Measurements from ENCODE around the gene PPDPF. TPM values are rescaled to one million over a fixed set of nuclear protein-coding genes. Genes with fewer than 3 reads are reported as not detected.

The PPDPF gene
- total RNA-seq, 1 donor from 2014 or later, result 4.1 TPM

GRCh38 chr20:63488315-63489251 lies 32.0 kb upstream of the PPDPF start:
- Histone ChIP-seq H3F3A (ENCODE audit: low read depth) (no peaks in the 10 kb centered on the region), H3K27ac (no peak overlapping the region), H2AFZ (replicated peaks) (no peak overlapping the region), H3K4me3 (peak overlapping the region; percentile 50), H3K79me2 (ENCODE audit: low read depth) (no peaks in the 10 kb centered on the region), H3K36me3 (no peaks in the 10 kb centered on the region), H3K27me3 (peaks cover 68% of the 10 kb centered on the region), H3K9me3 (ENCODE audit: low read depth) (no peaks in the 10 kb centered on the region), H3K4me2 (peak overlapping the region; percentile 88), H3K9ac (no peak overlapping the region), H3K4me1 (peaks cover 7% of the 10 kb centered on the region), H4K20me1 (ENCODE audit: low read depth) (peaks cover 18% of the 10 kb centered on the region)
- H3K36me3 Mint-ChIP-seq, result peaks cover 3% of the 10 kb centered on the region
- no peak overlapping the region for H3K4me3 Mint-ChIP-seq
- peak; percentile 70 for DNase-seq (ENCODE audit: low spot score)
- peak; percentile 47 for TF ChIP-seq EZH2phosphoT487 (IDR thresholded peaks at IDR 0.05)
- peak; percentile 11 for TF ChIP-seq CTCF (IDR thresholded peaks at IDR 0.05)
- TF ChIP-seq EZH2 (IDR thresholded peaks at IDR 0.05), result peak; percentile 70
- H3K27me3 Mint-ChIP-seq (ENCODE audit: insufficient read depth, low read depth), result peaks cover 24% of the 10 kb centered on the region
- peaks cover 10% of the 10 kb centered on the region for H3K9me3 Mint-ChIP-seq
- peaks cover 6% of the 10 kb centered on the region for H3K4me1 Mint-ChIP-seq
- no peak overlapping the region for H3K27ac Mint-ChIP-seq

DNA sequence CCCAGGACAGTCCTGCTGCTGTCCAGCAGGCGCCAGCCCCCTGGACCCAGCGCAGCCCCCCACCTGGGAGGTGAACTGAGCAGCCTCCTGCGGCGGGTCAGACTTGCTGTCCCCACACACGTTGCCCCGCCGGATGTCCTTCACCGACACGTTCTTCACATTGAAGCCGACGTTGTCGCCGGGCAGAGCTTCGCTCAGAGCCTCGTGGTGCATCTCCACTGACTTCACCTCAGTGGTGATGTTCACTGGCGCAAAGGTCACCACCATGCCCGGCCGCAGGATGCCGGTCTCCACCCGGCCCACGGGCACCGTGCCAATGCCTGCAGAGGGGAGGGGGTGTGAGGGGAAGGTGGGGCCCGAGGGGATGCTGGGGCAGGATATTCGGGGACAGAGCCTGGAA lies 30.1 kb upstream of the PPDPF start:
- H3K4me3 ChIP-seq, result no peak overlapping the region

GRCh38 chr20:63491078-63491477 lies 29.5 kb upstream of the PPDPF start:
- no peaks in the 10 kb centered on the region for H3K9me3 ChIP-seq (ENCODE audit: low read depth)
- peaks cover 3% of the 10 kb centered on the region for H3K36me3 Mint-ChIP-seq
- H3K27ac ChIP-seq, result no peak overlapping the region
- peaks cover 3% of the 10 kb centered on the region for H3K4me1 Mint-ChIP-seq
- peaks cover 9% of the 10 kb centered on the region for H3K9me3 Mint-ChIP-seq
- no peaks in the 10 kb centered on the region for H3F3A ChIP-seq (ENCODE audit: low read depth)
- no peak overlapping the region for H3K4me3 Mint-ChIP-seq
- peaks cover 21% of the 10 kb centered on the region for H3K27me3 Mint-ChIP-seq (ENCODE audit: insufficient read depth, low read depth)
- no peaks in the 10 kb centered on the region for H3K36me3 ChIP-seq
- no peaks in the 10 kb centered on the region for H3K79me2 ChIP-seq (ENCODE audit: low read depth)
- peaks cover 18% of the 10 kb centered on the region for H4K20me1 ChIP-seq (ENCODE audit: low read depth)
- H3K4me2 ChIP-seq, result no peak overlapping the region
- TF ChIP-seq CTCF (IDR thresholded peaks at IDR 0.05) (no peak), EZH2 (IDR thresholded peaks at IDR 0.05) (no peak)
- peaks cover 65% of the 10 kb centered on the region for H3K27me3 ChIP-seq
- H3K27ac Mint-ChIP-seq, result no peak overlapping the region
- no peak overlapping the region for H2AFZ ChIP-seq (replicated peaks)
- DNase-seq (ENCODE audit: low spot score), result no peak
- peaks cover 7% of the 10 kb centered on the region for H3K4me1 ChIP-seq
- no peak overlapping the region for H3K9ac ChIP-seq
- no peak overlapping the region for H3K4me3 ChIP-seq

More for the DNA sequence above, 30.1 kb upstream of the PPDPF start:
- no peak overlapping the region for H3K4me2 ChIP-seq
- H4K20me1 ChIP-seq (ENCODE audit: low read depth), result peaks cover 18% of the 10 kb centered on the region
- H3K27ac ChIP-seq, result no peak overlapping the region
- peaks cover 3% of the 10 kb centered on the region for H3K36me3 Mint-ChIP-seq
- H3K27me3 Mint-ChIP-seq (ENCODE audit: insufficient read depth, low read depth), result peaks cover 21% of the 10 kb centered on the region
- H3F3A ChIP-seq (ENCODE audit: low read depth), result no peaks in the 10 kb centered on the region
- no peaks in the 10 kb centered on the region for H3K79me2 ChIP-seq (ENCODE audit: low read depth)
- H3K4me1 Mint-ChIP-seq, result peaks cover 3% of the 10 kb centered on the region
- no peak overlapping the region for H2AFZ ChIP-seq (replicated peaks)
- H3K4me3 Mint-ChIP-seq, result no peak overlapping the region
- H3K9me3 Mint-ChIP-seq, result peaks cover 10% of the 10 kb centered on the region
- H3K4me1 ChIP-seq, result peaks cover 7% of the 10 kb centered on the region
- H3K9ac ChIP-seq, result no peak overlapping the region
- peaks cover 63% of the 10 kb centered on the region for H3K27me3 ChIP-seq
- H3K36me3 ChIP-seq, result no peaks in the 10 kb centered on the region
- no peak for TF ChIP-seq CTCF (IDR thresholded peaks at IDR 0.05)
- no peak for TF ChIP-seq EZH2 (IDR thresholded peaks at IDR 0.05)
- TF ChIP-seq EZH2phosphoT487 (IDR thresholded peaks at IDR 0.05), result no peak
- no peak overlapping the region for H3K27ac Mint-ChIP-seq
- H3K9me3 ChIP-seq (ENCODE audit: low read depth), result no peaks in the 10 kb centered on the region
- no peak for DNase-seq (ENCODE audit: low spot score)
